Kidney glomerular epithelial cell (primary cell): ENCODE results near the gene ANKRD23.
"Not testable (repeated sequence)": the region's sequence is repeated elsewhere in the genome, so short reads cannot be mapped to it uniquely, and the experiment has no call there.

ENCODE experiments used
- DNase-seq: peaks from one replicate; lab custom pipeline; 2025; lab: John Stamatoyannopoulos, UW

The ANKRD23 gene

DNA sequence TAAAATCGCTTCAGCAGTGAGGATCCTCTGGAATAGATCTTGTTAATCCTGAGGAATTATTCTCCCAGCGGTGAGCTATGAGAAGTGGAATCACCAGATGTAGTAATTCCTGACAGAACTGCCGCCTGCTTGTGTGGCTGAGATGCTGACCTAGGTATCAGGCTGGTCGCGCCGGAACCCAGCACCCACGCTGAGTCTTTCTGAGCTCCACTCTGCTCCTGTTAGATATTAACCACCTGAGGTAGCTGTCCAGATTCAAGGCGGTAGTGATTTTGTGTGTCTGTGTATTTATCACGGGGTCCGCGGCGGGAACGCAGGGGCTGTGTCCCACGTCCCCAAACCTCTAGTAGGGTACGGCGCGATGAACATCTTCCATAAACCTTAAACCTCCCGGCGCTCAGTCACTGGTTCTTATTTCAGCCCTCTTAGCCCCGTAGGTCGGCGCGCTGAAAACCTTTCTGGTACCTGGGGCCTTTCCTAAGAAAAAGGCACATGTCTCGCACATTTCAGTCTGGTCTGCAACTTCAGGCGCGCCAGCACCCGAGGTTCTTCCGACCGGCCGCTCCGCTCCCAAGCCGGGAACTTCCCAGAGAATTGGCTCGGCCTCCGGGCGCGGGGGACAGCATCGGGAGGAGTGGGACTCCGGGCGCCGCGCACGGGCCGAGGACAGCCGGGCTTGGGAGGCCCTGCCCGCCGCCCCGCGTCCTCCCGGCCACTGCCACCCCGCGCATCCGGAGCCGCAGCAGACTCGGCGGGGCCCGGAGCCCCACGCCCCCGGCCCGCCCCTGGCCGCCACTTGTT lies 28.3 kb downstream of the ANKRD23 start:
- DNase-seq: peak; percentile 51

GRCh38 chr2:96813656-96814055 lies 30.2 kb downstream of the ANKRD23 start:
- no peak for DNase-seq

- no peak for DNase-seq
Observed at GRCh38 chr2:96811917-96812316, 31.9 kb downstream of the ANKRD23 start.

DNA sequence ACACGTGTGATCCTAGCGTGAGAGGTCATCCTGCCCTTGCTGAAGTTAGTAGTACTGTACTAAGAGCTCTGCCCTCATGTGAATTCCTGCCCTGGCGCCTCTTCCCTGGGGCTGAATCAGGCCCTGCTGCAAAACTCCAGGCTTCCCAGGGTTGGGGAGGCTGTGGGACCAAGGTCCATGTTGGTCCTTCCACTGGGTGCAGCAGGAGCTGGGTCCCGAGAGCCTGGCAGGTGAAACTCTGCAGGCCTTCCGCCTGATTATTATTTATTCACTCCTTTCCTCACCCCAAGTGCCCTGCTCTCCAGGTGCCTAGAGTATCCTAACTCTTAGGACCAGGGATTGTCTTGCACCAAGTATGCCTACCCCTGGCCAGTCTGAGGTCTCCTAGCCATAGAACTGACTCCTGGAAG lies 33.0 kb downstream of the ANKRD23 start:
- DNase-seq: no peak

DNA sequence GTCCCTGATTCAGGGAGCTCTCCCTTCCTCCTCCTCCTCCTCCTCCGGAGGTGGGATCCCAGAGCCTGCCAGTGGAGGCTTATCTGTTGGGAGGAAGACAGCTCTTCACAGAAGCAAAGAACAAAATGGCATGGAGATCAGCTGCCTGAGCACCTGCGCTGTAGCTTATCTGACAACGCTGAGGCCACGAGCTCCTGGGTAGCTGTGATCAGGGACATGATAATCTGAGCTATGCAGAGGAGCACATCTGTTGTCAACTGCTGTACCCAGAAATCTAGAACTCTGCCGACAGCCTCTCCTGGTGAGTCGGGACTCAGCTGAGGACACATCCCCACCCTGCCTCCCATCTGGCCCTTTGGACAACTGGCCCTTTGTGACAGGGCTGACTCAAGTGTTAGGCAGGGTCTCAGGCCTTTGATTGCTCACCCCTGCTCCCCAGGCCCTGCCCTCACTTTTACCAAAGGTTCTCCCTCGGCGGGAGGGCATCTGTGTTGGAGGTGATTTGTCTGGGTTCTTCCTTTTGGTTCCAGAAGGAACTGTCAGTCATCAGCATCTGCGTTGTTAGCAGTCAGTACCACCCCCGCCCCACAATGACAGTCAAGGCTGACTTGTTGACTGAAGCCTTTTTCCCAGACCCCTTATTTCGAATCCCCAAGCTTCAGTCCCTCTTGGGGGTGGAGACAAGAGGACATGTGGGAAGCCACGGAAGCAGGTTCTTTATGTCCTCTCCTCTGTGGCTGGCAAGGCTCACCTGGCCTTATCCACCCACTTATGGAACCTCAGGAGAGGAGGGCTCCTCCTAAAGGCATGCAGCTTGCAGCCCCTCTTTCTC lies 33.7 kb downstream of the ANKRD23 start:
- DNase-seq: no peak

- no peak for DNase-seq
Observed at GRCh38 chr2:96809216-96809882, 34.5 kb downstream of the ANKRD23 start.

- no peak for DNase-seq
Observed at GRCh38 chr2:96808176-96808837, 35.5 kb downstream of the ANKRD23 start.

DNA sequence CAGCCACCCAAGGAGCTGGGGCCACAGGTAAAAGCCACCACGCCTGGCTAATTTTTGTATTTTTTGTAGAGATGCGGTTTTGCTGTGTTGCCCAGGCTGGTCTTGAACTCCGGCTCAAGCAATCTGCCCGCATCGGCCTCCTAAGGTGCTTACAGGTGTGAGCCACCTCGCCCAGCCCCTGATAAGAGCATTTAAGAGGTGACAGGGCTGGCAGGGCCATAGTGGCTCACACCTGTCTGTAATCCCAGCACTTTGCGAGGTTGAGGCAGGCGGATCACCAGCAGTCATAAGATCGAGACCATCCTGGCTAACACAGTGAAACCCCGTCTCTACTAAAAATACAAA lies 36.7 kb downstream of the ANKRD23 start:
- no peak for DNase-seq

DNA sequence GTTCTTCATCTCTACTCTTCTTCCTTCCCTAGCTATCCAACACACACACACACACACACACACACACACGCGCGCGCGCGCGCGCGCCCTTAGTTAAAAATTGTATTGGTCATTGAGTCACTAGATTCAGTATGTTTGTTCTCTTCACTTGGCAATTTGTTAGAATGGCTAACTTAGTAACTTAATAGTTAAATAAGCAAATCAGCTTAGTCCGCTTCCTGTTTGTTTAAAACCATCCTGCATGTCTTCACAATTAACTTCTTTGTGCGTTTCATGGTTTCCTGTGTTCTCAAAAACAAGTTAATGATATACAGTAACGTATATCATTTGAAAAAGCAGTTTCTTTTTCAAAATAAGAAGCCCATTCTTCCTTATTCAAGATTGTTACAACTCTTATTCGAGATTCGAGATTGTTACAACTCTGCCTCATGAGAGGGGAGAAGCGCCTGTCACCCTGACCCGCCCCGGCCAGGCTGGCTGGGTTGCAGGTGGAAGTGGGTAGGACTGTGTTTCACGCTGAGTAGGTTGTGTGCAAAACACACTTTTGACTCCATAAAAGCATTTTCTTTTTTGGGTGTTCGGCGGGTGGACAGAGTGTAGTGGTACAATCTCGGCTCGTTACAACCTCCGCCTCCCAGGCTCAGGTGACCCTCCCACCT lies 37.2 kb downstream of the ANKRD23 start:
- peak; percentile 35 for DNase-seq

GRCh38 chr2:96805946-96806345 lies 37.9 kb downstream of the ANKRD23 start:
- not testable (repeated sequence) for DNase-seq

- DNase-seq: no peak
Observed at GRCh38 chr2:96804986-96805385, 38.8 kb downstream of the ANKRD23 start.

- DNase-seq: no peak
Observed at GRCh38 chr2:96802721-96803120, 41.1 kb downstream of the ANKRD23 start.

GRCh38 chr2:96801786-96802595 lies 41.8 kb downstream of the ANKRD23 start:
- DNase-seq: peak; percentile 5

- DNase-seq: peak; percentile 37
Observed at GRCh38 chr2:96801005-96801785, 42.6 kb downstream of the ANKRD23 start.

DNA sequence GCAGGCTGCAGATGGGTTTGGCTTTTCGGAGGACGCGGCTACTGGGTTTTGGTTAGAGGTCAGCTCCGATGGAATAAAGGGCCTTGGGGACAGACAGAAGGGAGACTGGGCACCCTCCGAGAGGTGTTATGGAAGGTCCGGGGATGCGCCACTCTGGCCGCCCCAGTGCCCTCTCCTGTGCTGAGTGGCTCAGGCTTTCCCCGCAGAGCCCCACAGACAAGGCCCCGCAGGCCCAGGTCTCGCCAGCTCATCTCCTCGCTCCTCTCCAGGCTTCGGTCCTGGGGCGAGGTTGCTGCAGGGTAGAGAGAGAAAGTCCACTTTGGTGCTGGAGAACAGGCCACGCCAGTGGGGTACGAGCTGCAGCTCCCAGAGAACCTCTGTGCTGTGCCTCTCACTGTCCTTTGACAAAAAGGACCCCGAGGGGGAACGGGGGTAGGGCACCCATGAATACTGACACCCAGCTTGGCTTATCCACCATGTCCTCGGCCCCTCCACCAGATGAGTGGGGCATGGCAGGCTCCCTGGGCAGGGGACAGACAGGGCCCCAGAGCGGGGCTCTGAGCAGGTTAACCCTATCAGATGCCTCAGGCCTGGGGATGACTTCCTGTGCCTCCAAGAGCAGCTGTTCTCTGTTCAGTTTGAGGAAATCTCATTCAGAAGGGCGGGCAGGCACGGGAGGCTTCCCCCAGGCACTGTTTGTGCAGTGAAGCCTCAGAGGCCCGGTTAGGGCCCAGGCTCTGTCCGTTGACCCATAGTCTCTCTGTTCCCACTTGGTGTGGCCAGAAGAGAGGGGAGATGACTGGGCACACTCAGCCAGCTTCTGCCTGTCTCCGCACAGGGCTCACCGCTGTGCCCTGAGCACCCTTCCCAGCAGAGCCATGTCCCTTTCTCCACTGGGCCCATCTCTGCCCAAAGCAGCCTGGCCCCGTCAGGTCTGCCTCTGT lies 43.5 kb downstream of the ANKRD23 start:
- DNase-seq: no peak

GRCh38 chr2:96799623-96799935 lies 44.2 kb downstream of the ANKRD23 start:
- no peak for DNase-seq

- no peak for DNase-seq
Observed at GRCh38 chr2:96798733-96799622, 44.8 kb downstream of the ANKRD23 start.

DNA sequence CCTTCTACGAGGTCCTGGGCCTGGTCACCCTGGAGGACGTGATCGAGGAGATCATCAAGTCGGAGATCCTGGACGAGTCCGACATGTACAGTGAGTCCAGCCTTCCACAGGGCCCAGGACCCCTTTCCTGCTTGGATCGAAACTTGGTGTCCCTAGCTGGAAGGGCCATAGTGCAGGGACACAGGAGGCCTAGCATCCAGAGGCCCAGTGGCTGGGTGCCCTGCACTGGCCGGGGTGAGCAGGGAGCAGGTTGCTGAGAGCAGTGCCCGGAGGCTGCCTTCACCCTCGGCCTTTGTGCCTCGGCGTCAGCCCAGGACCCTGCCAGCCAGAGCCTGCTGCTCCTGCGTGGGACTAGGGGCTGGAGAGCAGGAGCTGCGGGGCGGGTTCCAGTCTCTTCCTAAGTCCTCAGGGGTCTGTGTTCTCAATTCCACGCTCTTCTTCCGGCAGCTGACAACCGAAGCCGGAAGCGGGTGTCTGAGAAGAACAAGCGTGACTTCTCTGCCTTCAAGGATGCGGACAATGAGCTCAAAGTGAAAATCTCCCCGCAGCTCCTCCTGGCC lies 46.7 kb downstream of the ANKRD23 start:
- DNase-seq: no peak
